IMR-90 (cell line): ENCODE measurements around the gene KCNK3.

ENCODE experiments used
- BHLHE40 ChIP-seq: fragments of 150-350 bp; IDR thresholded peaks from 2 replicates; pipeline ENCODE4 v1.6.1; 2016; ENCODE audit warnings: mild to moderate bottlenecking, low read depth, low read length
- CEBPB ChIP-seq: IDR thresholded peaks from 2 replicates; pipeline ENCODE4 v1.6.1; 2012; ENCODE audit warnings: low read depth, low read length, improper control_type of control experiment
- CTCF ChIP-seq: conservative IDR thresholded peaks from 2 replicates; pipeline ENCODE4 v1.5.1; 2012; ENCODE audit warnings: mild to moderate bottlenecking, low read depth, low read length, improper control_type of control experiment
- ELK1 ChIP-seq: fragments of 150-350 bp; IDR thresholded peaks from 2 replicates; pipeline ENCODE4 v1.6.1; 2016; ENCODE audit warnings: low read depth, mild to moderate bottlenecking, low read length, moderate library complexity, borderline replicate concordance
- FOS ChIP-seq: fragments of 150-350 bp; IDR thresholded peaks from 2 replicates; pipeline ENCODE4 v1.6.1; 2016; ENCODE audit warnings: low read depth, low read length
- MAFK ChIP-seq: IDR thresholded peaks from 2 replicates; pipeline ENCODE4 v1.6.1; 2012; ENCODE audit warnings: low read depth, low read length, improper control_type of control experiment
- MXI1 ChIP-seq: IDR thresholded peaks from 2 replicates; pipeline ENCODE4 v1.6.1; 2012; ENCODE audit warnings: low read depth, mild to moderate bottlenecking, low read length, moderate library complexity, borderline replicate concordance
- NFE2L2 ChIP-seq: fragments of 150-350 bp; IDR thresholded peaks from 2 replicates; pipeline ENCODE4 v1.6.1; 2016; ENCODE audit warnings: low read depth, mild to moderate bottlenecking, low read length
- POLR2A ChIP-seq: IDR thresholded peaks from 2 replicates; pipeline ENCODE4 v1.6.1; 2012; ENCODE audit warnings: mild to moderate bottlenecking, low read depth, low read length
- RAD21 ChIP-seq: IDR thresholded peaks from 2 replicates; pipeline ENCODE4 v1.6.1; 2012; ENCODE audit warnings: low read length, improper control_type of control experiment
- RCOR1 ChIP-seq: IDR thresholded peaks from 2 replicates; pipeline ENCODE4 v1.6.1; 2012; ENCODE audit warnings: mild to moderate bottlenecking, low read length, improper control_type of control experiment; ENCODE audit not compliant: insufficient replicate concordance
- SMC3 ChIP-seq: fragments of 150-350 bp; IDR thresholded peaks from 2 replicates; pipeline ENCODE4 v1.6.1; 2016; ENCODE audit warnings: low read depth, mild to moderate bottlenecking, antibody characterized with exemption, low read length, moderate library complexity
- USF2 ChIP-seq: fragments of 150-350 bp; IDR thresholded peaks from 2 replicates; pipeline ENCODE4 v1.6.1; 2017; ENCODE audit warnings: mild to moderate bottlenecking, antibody characterized with exemption, low read length, low read depth

GRCh38 chr2:26754972-26755670 lies 62.6 kb downstream of the KCNK3 start:
- no peak for TF ChIP-seq CTCF
- no peak for TF ChIP-seq MAFK
- TF ChIP-seq NFE2L2 = no peak
- no peak for TF ChIP-seq BHLHE40
- TF ChIP-seq POLR2A = no peak
- TF ChIP-seq MXI1 = no peak
- no peak for TF ChIP-seq RAD21
- no peak for TF ChIP-seq RCOR1
- TF ChIP-seq SMC3 = no peak
- no peak for TF ChIP-seq FOS
- TF ChIP-seq CEBPB = no peak
- no peak for TF ChIP-seq ELK1
- no peak for TF ChIP-seq USF2
